ENCODE results near the gene BRMS1.
A peak's percentile ranks its signal among the peaks of the same experiment; 100 is the strongest.

BRMS1 gene

GRCh38 chr11:66345316-66345649 lies 379 bp upstream of the BRMS1 start:
- TF ChIP-seq CTCF (IDR thresholded peaks at IDR 0.05), result no peak
- Histone ChIP-seq H3K27ac (peak overlapping the region; percentile 32 to 96), H3K4me3 (peak overlapping the region; percentile 100)
- no peak for DNase-seq (ENCODE audit: low spot score)

- H3K27ac ChIP-seq, result no peak overlapping the region
- H3K4me3 ChIP-seq, result no peak overlapping the region
- no peak for TF ChIP-seq CTCF (IDR thresholded peaks at IDR 0.05)
- DNase-seq (ENCODE audit: low spot score), result no peak
These were observed 1.7 kb downstream of the BRMS1 start for GRCh38 chr11:66343176-66343575.

- Histone ChIP-seq H3K4me3 (no peak overlapping the region), H3K27ac (no peak overlapping the region)
- DNase-seq (ENCODE audit: low spot score), result no peak
- no peak for TF ChIP-seq CTCF (IDR thresholded peaks at IDR 0.05)
These were observed 3.3 kb downstream of the BRMS1 start for GRCh38 chr11:66341502-66342126.

- Histone ChIP-seq H3K27ac (no peak overlapping the region), H3K4me3 (no peak overlapping the region)
- TF ChIP-seq CTCF (IDR thresholded peaks at IDR 0.05), result no peak
- DNase-seq (ENCODE audit: low spot score), result no peak
These were observed 4.1 kb downstream of the BRMS1 start for GRCh38 chr11:66340596-66341501.

GRCh38 chr11:66339686-66340483 lies 5.0 kb downstream of the BRMS1 start:
- no peak for DNase-seq (ENCODE audit: low spot score)
- Histone ChIP-seq H3K27ac (no peak overlapping the region), H3K4me3 (no peak overlapping the region)
- no peak for TF ChIP-seq CTCF (IDR thresholded peaks at IDR 0.05)

- no peak for TF ChIP-seq CTCF (IDR thresholded peaks at IDR 0.05)
- no peak for DNase-seq (ENCODE audit: low spot score)
- H3K4me3 ChIP-seq, result no peak overlapping the region
- no peak overlapping the region for H3K27ac ChIP-seq
These were observed 5.7 kb downstream of the BRMS1 start for GRCh38 chr11:66339162-66339675.
